BE2C (cell line): ENCODE data around the gene TRAM2.

Experiments used
- DNase-seq: peaks from one replicate; pipeline ENCODE4 v3.0.0-alpha.2; 2020
- H3K27me3 ChIP-seq: fragments of 250-450 bp; sonication (Bioruptor Pico); 2 replicates; pipeline ENCODE4 v1.5.1; 2020; ENCODE audit warnings: mild to moderate bottlenecking
- H3K36me3 ChIP-seq: fragments of 250-450 bp; sonication (Bioruptor Pico); 2 replicates; pipeline ENCODE4 v1.5.1; 2020; ENCODE audit warnings: mild to moderate bottlenecking
- H3K4me1 ChIP-seq: fragments of 250-450 bp; sonication (Bioruptor Pico); 2 replicates; pipeline ENCODE4 v1.5.1; 2020
- H3K4me3 ChIP-seq: 2 replicates; pipeline ENCODE4 v1.5.1; 2011; ENCODE audit warnings: low read depth, low read length
- H3K9me3 ChIP-seq: fragments of 250-450 bp; sonication (Bioruptor Pico); 2 replicates; pipeline ENCODE4 v1.5.1; 2020
- CTCF ChIP-seq: IDR thresholded peaks from 2 replicates; pipeline ENCODE4 v1.5.1; 2012; ENCODE audit warnings: mild to moderate bottlenecking, low read depth, low read length

TRAM2 gene

DNA sequence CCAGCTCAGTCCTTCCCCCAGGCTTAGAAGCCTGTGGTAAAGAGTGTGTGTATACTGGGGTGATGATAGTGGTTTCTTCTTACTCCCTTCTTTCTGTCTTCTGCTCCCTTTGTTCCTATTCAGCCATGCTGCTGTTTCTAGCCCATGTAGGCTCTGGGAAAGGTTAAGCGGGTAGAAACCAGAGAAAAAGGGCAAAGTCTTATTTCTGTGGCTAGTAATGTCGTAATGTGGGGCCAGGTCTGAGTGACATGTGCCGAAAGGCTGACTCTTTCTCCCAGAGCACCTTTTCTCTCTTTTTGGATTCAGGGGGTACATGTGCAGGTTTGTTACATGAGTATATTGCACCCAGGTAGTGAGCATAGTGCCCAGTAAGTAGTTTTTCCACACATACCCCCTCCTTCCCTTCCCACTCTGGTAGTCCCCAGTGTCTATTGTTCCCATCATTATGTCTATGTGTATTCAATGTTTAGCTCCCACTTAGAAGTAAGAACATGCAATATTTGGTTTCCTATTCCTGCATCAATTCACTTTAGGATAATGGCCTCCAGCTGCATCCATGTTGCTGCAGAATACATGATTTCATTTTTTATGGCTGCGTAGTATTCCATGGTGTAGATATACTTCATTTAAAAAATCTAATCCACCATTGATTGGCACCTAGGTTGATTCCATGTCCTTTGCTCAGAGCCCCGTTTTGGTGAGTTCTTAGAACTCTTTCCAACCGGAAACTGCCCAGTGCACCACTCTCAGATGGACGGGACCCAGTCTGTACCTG, 82.4 kb downstream of the TRAM2 start:
- DNase-seq = no peak
- H3K27me3 ChIP-seq = no peaks in the 10 kb centered on the region
- no peaks in the 10 kb centered on the region for H3K36me3 ChIP-seq
- no peaks in the 10 kb centered on the region; the same call in 1 of the 2 replicates for H3K9me3 ChIP-seq
- H3K4me3 ChIP-seq = no peak overlapping the region
- H3K4me1 ChIP-seq = no peaks in the 10 kb centered on the region
- no peak for TF ChIP-seq CTCF

- no peak for TF ChIP-seq CTCF
- DNase-seq = no peak
Observed at GRCh38 chr6:52493669-52494068, 83.2 kb downstream of the TRAM2 start.

GRCh38 chr6:52491203-52492069, 85.4 kb downstream of the TRAM2 start:
- H3K9me3 ChIP-seq = no peaks in the 10 kb centered on the region; the same call in 1 of the 2 replicates
- H3K36me3 ChIP-seq = no peaks in the 10 kb centered on the region
- H3K4me3 ChIP-seq = no peak overlapping the region
- TF ChIP-seq CTCF = no peak
- H3K4me1 ChIP-seq = no peaks in the 10 kb centered on the region
- DNase-seq = no peak
- no peaks in the 10 kb centered on the region for H3K27me3 ChIP-seq

More at GRCh38 chr6:52493669-52494068, 83.2 kb downstream of the TRAM2 start:
- Histone ChIP-seq H3K4me1 (no peaks in the 10 kb centered on the region), H3K4me3 (no peak overlapping the region), H3K27me3 (no peaks in the 10 kb centered on the region), H3K9me3 (no peaks in the 10 kb centered on the region; the same call in 1 of the 2 replicates), H3K36me3 (no peaks in the 10 kb centered on the region)

GRCh38 chr6:52489881-52490280, 87.0 kb downstream of the TRAM2 start:
- TF ChIP-seq CTCF = no peak

DNA sequence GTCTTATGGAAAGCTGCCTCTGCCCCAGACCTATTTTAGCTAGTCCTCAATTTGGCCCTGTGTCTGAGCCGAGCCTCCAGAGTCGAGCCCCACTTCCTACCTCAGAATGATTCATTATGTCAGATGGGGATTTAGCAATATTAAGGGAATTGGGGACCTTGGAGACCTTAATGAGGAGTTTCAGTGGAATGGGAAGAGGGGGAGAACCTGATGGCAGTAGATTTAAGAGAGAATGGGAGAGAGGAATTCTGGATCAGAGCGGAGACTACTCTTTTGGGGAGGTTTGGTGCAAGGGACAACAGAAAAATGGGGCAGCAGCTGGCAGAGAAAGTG, 93.2 kb downstream of the TRAM2 start:
- no peak for DNase-seq
- Histone ChIP-seq H3K4me1 (peaks cover 6% of the 10 kb centered on the region; the same call in 1 of the 2 replicates), H3K9me3 (no peaks in the 10 kb centered on the region), H3K36me3 (no peaks in the 10 kb centered on the region), H3K4me3 (no peak overlapping the region), H3K27me3 (no peaks in the 10 kb centered on the region)
- no peak for TF ChIP-seq CTCF

More at GRCh38 chr6:52489881-52490280, 87.0 kb downstream of the TRAM2 start:
- Histone ChIP-seq H3K27me3 (no peaks in the 10 kb centered on the region), H3K4me1 (peaks cover 3% of the 10 kb centered on the region; the same call in 1 of the 2 replicates), H3K36me3 (no peaks in the 10 kb centered on the region), H3K9me3 (no peaks in the 10 kb centered on the region; the same call in 1 of the 2 replicates), H3K4me3 (no peak overlapping the region)
- DNase-seq = no peak
